ENCODE results near the gene RGL2. TPM values are rescaled to one million over a fixed set of nuclear protein-coding genes. Genes with fewer than 3 reads are reported as not detected.

Gene RGL2
- total RNA-seq, 1 experiment from 2014 or later: 71.3 TPM

DNA sequence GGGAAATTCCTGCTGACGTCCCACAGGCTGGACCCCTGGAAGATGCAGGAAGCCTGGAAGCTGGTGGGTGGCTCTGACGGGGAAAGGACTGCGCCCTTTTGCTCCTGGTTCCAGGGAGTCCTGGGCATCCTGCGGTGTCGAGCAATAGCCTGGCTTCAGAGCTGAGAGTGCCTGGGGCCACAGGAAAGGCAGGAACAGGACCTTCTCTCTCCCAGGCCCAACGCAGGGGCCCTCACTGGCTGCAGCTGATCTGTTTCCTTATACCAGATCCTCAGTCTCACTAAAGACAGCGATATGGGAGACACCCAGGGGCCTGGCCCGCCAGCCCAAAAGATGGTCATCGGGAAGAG, 20.4 kb downstream of the RGL2 start:
- H3K27ac Mint-ChIP-seq (ENCODE audit: unreplicated experiment): no peak overlapping the region
- Histone ChIP-seq H3K27me3 (replicated peaks; ENCODE audit: control insufficient read depth, insufficient read depth, low read length) (no peaks in the 10 kb centered on the region), H3K4me1 (peaks cover 13% of the 10 kb centered on the region), H3K4me3 (ENCODE audit: low read depth, low read length) (no peak overlapping the region), H3K9me3 (no peaks in the 10 kb centered on the region), H3K36me3 (ENCODE audit: control insufficient read depth, insufficient read depth, low read length) (peaks cover 5% of the 10 kb centered on the region)
- H3K27me3 Mint-ChIP-seq (ENCODE audit: insufficient read depth, unreplicated experiment): no peaks in the 10 kb centered on the region
- peaks cover 14% of the 10 kb centered on the region for H3K4me1 Mint-ChIP-seq (ENCODE audit: low read depth, unreplicated experiment)
- TF ChIP-seq, protein P1, sequence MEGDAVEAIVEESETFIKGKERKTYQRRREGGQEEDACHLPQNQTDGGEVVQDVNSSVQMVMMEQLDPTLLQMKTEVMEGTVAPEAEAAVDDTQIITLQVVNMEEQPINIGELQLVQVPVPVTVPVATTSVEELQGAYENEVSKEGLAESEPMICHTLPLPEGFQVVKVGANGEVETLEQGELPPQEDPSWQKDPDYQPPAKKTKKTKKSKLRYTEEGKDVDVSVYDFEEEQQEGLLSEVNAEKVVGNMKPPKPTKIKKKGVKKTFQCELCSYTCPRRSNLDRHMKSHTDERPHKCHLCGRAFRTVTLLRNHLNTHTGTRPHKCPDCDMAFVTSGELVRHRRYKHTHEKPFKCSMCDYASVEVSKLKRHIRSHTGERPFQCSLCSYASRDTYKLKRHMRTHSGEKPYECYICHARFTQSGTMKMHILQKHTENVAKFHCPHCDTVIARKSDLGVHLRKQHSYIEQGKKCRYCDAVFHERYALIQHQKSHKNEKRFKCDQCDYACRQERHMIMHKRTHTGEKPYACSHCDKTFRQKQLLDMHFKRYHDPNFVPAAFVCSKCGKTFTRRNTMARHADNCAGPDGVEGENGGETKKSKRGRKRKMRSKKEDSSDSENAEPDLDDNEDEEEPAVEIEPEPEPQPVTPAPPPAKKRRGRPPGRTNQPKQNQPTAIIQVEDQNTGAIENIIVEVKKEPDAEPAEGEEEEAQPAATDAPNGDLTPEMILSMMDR (IDR thresholded peaks at IDR 0.05; ENCODE audit: insufficient read depth in 1 of 2, low read depth in 1 of 2, low read length in 1 of 2, severe bottlenecking in 1 of 2, unreplicated experiment in 1 of 2): no peak
- intact Hi-C loops (cut with micrococcal nuclease; ENCODE audit: unreplicated experiment): no loop called here
- no TSS peak for BruUV-seq (replicated peaks)
- H3K36me3 Mint-ChIP-seq (ENCODE audit: insufficient read depth, unreplicated experiment): peaks cover 73% of the 10 kb centered on the region
- no peak for DNase-seq
- ChIA-PET CTCF (interaction anchor here (1.5 to 2.6 kb wide), 4 partner anchors 11 to 148 kb away, joined by 4 to 8 read pairs (median 8); partner anchors contain the start of genes PFDN6, RGL2 and WDR46), POLR2A (interaction anchor here (3.0 kb wide), 1 partner anchor 11 kb away, joined by 10 read pairs; the partner anchor contains the start of genes PFDN6 and WDR46)
- no peak overlapping the region for H3K4me3 Mint-ChIP-seq (ENCODE audit: unreplicated experiment)
- H3K9me3 Mint-ChIP-seq (ENCODE audit: unreplicated experiment): no peaks in the 10 kb centered on the region

DNA sequence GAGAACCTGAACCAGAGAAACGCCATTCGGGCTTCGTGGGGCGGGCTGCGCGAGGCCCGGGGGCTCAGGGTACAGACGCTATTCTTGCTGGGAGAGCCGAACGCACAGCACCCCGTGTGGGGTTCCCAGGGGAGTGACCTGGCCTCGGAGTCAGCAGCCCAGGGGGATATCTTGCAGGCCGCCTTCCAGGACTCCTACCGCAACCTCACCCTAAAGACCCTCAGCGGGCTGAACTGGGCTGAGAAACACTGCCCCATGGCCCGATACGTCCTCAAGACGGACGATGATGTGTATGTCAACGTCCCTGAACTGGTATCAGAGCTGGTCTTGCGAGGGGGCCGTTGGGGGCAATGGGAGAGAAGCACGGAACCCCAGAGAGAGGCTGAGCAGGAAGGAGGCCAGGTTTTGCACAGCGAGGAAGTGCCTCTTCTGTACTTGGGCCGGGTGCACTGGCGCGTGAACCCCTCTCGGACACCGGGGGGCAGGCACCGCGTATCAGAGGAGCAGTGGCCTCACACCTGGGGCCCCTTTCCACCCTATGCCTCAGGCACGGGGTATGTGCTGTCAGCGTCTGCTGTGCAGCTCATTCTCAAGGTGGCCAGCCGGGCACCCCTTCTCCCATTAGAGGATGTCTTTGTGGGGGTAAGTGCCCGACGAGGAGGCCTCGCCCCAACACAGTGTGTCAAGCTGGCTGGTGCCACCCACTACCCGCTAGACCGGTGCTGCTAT, 20.9 kb downstream of the RGL2 start:
- Histone ChIP-seq H3K4me1 (peaks cover 18% of the 10 kb centered on the region), H3K4me3 (ENCODE audit: low read depth, low read length) (no peak overlapping the region), H3K9me3 (no peaks in the 10 kb centered on the region), H3K36me3 (ENCODE audit: control insufficient read depth, insufficient read depth, low read length) (peaks cover 7% of the 10 kb centered on the region), H3K27me3 (replicated peaks; ENCODE audit: control insufficient read depth, insufficient read depth, low read length) (no peaks in the 10 kb centered on the region)
- Mint-ChIP-seq H3K27ac (ENCODE audit: unreplicated experiment) (peak overlapping the region; percentile 18), H3K27me3 (ENCODE audit: insufficient read depth, unreplicated experiment) (no peaks in the 10 kb centered on the region), H3K4me1 (ENCODE audit: low read depth, unreplicated experiment) (peaks cover 18% of the 10 kb centered on the region), H3K36me3 (ENCODE audit: insufficient read depth, unreplicated experiment) (peaks cover 78% of the 10 kb centered on the region), H3K9me3 (ENCODE audit: unreplicated experiment) (no peaks in the 10 kb centered on the region), H3K4me3 (ENCODE audit: unreplicated experiment) (peak overlapping the region; percentile 42)
- BruUV-seq (replicated peaks): no TSS peak
- TF ChIP-seq, protein P1 (IDR thresholded peaks at IDR 0.05; ENCODE audit: insufficient read depth in 1 of 2, low read depth in 1 of 2, low read length in 1 of 2, severe bottlenecking in 1 of 2, unreplicated experiment in 1 of 2): peak in 1 of 2 experiments; percentile 13
- POLR2A ChIA-PET: interaction anchor here (0.6 to 3.0 kb wide), 3 partner anchors 11 to 630 kb away, joined by 3 to 10 read pairs (median 3); partner anchors contain the start of genes PFDN6 and WDR46
- intact Hi-C loops (cut with micrococcal nuclease; ENCODE audit: unreplicated experiment): no loop called here
- CTCF ChIA-PET: interaction anchor here (1.0 to 2.6 kb wide), 6 partner anchors 11 to 148 kb away, joined by 4 to 8 read pairs (median 6); partner anchors contain the start of genes PFDN6, RGL2 and WDR46
- DNase-seq: peak; percentile 58 to 68

DNA sequence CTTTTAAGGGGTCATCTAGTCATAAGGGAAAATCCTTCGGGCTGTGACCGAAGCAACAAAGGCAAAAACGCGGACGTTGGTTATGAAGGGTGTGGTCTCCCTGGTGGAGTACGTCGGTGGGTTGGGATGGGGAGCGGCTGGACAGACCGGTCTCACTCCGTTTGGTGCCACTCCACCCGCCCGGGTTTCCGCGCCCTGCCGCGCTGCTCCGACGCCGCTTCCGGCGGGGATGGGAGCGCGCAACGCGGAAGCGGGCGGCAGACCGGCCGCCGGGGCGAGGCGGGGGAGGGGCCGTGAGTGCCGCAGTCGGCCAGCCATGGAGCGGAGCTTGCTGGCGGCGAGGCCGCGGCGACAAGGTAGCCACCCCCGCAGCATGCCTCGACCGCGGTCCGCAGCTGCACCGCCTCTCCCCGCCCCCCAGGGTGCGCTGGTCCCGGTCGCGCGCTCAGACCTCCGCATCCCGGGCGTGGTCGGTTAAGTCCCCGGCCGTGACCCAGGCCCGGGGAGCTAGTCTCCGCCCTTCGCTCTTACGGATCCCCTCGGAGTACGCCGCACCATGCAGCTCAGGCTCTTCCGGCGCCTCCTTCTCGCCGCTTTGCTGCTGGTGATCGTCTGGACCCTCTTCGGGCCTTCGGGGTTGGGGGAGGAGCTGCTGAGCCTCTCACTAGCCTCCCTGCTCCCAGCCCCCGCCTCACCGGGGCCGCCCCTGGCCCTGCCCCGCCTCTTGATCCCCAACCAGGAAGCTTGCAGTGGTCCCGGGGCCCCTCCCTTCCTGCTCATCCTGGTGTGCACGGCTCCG, 21.7 kb downstream of the RGL2 start, which contains the start of gene B3GALT4:
Gene B3GALT4, plus strand, starts transcription at position 260 of the 799 bp plus-strand sequence. Its CDS starts 297 bp downstream, at position 557.
- Histone ChIP-seq H3K4me1 (peaks cover 18% of the 10 kb centered on the region), H3K9me3 (no peaks in the 10 kb centered on the region), H3K36me3 (ENCODE audit: control insufficient read depth, insufficient read depth, low read length) (peaks cover 9% of the 10 kb centered on the region), H3K4me3 (ENCODE audit: low read depth, low read length) (no peak within 1 kb of the TSS), H3K27me3 (replicated peaks; ENCODE audit: control insufficient read depth, insufficient read depth, low read length) (no peaks in the 10 kb centered on the region)
- TF ChIP-seq, protein P1 (IDR thresholded peaks at IDR 0.05; ENCODE audit: insufficient read depth in 1 of 2, low read depth in 1 of 2, low read length in 1 of 2, severe bottlenecking in 1 of 2, unreplicated experiment in 1 of 2): peak; percentile 10 to 44
- peaks cover 18% of the 10 kb centered on the region for H3K4me1 Mint-ChIP-seq (ENCODE audit: low read depth, unreplicated experiment)
- DNase-seq: peak in 1 of 2 experiments; percentile 55
- no peaks in the 10 kb centered on the region for H3K9me3 Mint-ChIP-seq (ENCODE audit: unreplicated experiment)
- BruUV-seq (replicated peaks): no TSS peak
- H3K4me3 Mint-ChIP-seq (ENCODE audit: unreplicated experiment): peak within 1 kb of the TSS; percentile 56
- POLR2A ChIA-PET: interaction anchor here (0.6 to 3.0 kb wide), 3 partner anchors 12 to 631 kb away, joined by 3 to 10 read pairs (median 3); partner anchors contain the start of genes PFDN6 and WDR46
- CTCF ChIA-PET: interaction anchor here (1.0 to 1.9 kb wide), 3 partner anchors 12 to 130 kb away, joined by 4 to 8 read pairs (median 4); partner anchors contain the start of genes PFDN6 and WDR46
- peaks cover 86% of the 10 kb centered on the region for H3K36me3 Mint-ChIP-seq (ENCODE audit: insufficient read depth, unreplicated experiment)
- peak within 1 kb of the TSS; percentile 18 for H3K27ac Mint-ChIP-seq (ENCODE audit: unreplicated experiment)
- H3K27me3 Mint-ChIP-seq (ENCODE audit: insufficient read depth, unreplicated experiment): no peaks in the 10 kb centered on the region
- intact Hi-C loops (cut with micrococcal nuclease; ENCODE audit: unreplicated experiment): no loop called here

Data from Caco-2 (cell line).